HEK293T (cell line): ENCODE measurements around the gene OR5AK2.

ENCODE experiments used
- CTCF ChIA-PET: fragments of 350-600 bp; formaldehyde crosslinking; extraction: SDS; loops from one replicate; lab custom pipeline; 2021; ENCODE audit warnings: antibody characterized with exemption, inconsistent platforms; lab: Yijun Ruan, JAX
- POLR2A ChIA-PET: fragments of 350-600 bp; formaldehyde crosslinking; extraction: SDS; loops from one replicate; lab custom pipeline; 2020; ENCODE audit warnings: antibody characterized with exemption, inconsistent platforms; lab: Yijun Ruan, JAX
- DNase-seq: peaks from one replicate; pipeline ENCODE4 v3.0.0; 2012; ENCODE audit warnings: mixed read lengths; ENCODE audit errors: extremely low spot score
- ARNT ChIP-seq: fragments of 450-650 bp; IDR thresholded peaks from 2 replicates; pipeline ENCODE4 v1.6.1; 2017; ENCODE audit warnings: mild to moderate bottlenecking
- BHLHE40 ChIP-seq: fragments of 450-650 bp; IDR thresholded peaks from 2 replicates; pipeline ENCODE4 v1.6.1; 2016; ENCODE audit warnings: mild to moderate bottlenecking, moderate library complexity, borderline replicate concordance
- CTBP1 ChIP-seq: fragments of 450-650 bp; IDR thresholded peaks from 2 replicates; pipeline ENCODE4 v1.6.1; 2016; ENCODE audit warnings: borderline replicate concordance
- ELF4 ChIP-seq: fragments of 450-650 bp; IDR thresholded peaks from 2 replicates; pipeline ENCODE4 v1.6.1; 2017; ENCODE audit warnings: antibody characterized with exemption
- FOXA1 ChIP-seq: fragments of 450-650 bp; IDR thresholded peaks from 2 replicates; pipeline ENCODE4 v1.6.1; 2016; ENCODE audit warnings: mild to moderate bottlenecking
- FOXK2 ChIP-seq: fragments of 450-650 bp; IDR thresholded peaks from 2 replicates; pipeline ENCODE4 v1.6.1; 2016; ENCODE audit warnings: mild to moderate bottlenecking
- FOXM1 ChIP-seq: fragments of 450-650 bp; IDR thresholded peaks from 2 replicates; pipeline ENCODE4 v1.6.1; 2017; ENCODE audit warnings: mild to moderate bottlenecking, borderline replicate concordance
- HDGF ChIP-seq: fragments of 450-650 bp; IDR thresholded peaks from 2 replicates; pipeline ENCODE4 v1.6.1; 2017; ENCODE audit warnings: antibody characterized with exemption, borderline replicate concordance
- L3MBTL2 ChIP-seq: fragments of 450-650 bp; conservative IDR thresholded peaks from 2 replicates; pipeline ENCODE4 v1.6.1; 2016; ENCODE audit warnings: mild to moderate bottlenecking
- LEF1 ChIP-seq: fragments of 450-650 bp; IDR thresholded peaks from 2 replicates; pipeline ENCODE4 v1.6.1; 2017; ENCODE audit warnings: mild to moderate bottlenecking, borderline replicate concordance
- NFRKB ChIP-seq: fragments of 450-650 bp; IDR thresholded peaks from 2 replicates; pipeline ENCODE4 v1.6.1; 2016; ENCODE audit warnings: mild to moderate bottlenecking, moderate library complexity
- PKNOX1 ChIP-seq: fragments of 450-650 bp; IDR thresholded peaks from 2 replicates; pipeline ENCODE4 v1.6.1; 2016
- SP1 ChIP-seq: fragments of 450-650 bp; IDR thresholded peaks from 2 replicates; pipeline ENCODE4 v1.6.1; 2017
- SUZ12 ChIP-seq: fragments of 450-650 bp; IDR thresholded peaks from 2 replicates; pipeline ENCODE4 v1.6.1; 2016; ENCODE audit warnings: mild to moderate bottlenecking
- TARDBP ChIP-seq: fragments of 450-650 bp; IDR thresholded peaks from 2 replicates; pipeline ENCODE4 v1.6.1; 2016
- ZNF384 ChIP-seq: fragments of 450-650 bp; IDR thresholded peaks from 2 replicates; pipeline ENCODE4 v1.6.1; 2016

OR5AK2 gene

DNA sequence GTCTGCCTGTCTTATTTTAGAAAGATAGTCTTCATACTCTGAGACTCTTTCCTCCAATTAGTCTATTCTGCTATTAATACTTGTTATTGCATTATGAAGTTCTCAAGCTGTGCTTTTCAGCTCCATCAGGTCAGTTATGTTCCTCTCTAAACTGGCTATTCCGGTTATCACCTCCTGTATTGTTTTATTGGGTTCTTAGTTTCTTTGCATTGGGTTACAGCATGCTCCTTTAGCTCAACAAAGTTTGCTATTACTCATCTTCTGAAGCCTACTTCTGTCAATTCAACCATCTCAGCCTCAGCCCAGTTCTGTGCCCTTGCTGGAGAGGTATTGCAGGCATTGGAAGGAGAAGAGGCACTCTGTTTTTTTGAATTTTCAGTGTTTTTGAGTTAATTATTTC lies 21.0 kb upstream of the OR5AK2 start:
- ChIA-PET POLR2A (no interaction called here), CTCF (no interaction called here)
- DNase-seq, result no peak
- TF ChIP-seq NFRKB (no peak), FOXA1 (no peak), TARDBP (no peak), CTBP1 (no peak), FOXM1 (no peak), ARNT (no peak), SP1 (no peak), PKNOX1 (no peak), ZNF384 (no peak), ELF4 (no peak), SUZ12 (no peak), L3MBTL2 (no peak), BHLHE40 (no peak), FOXK2 (no peak), LEF1 (no peak), HDGF (no peak)

- TF ChIP-seq LEF1 (no peak), SUZ12 (no peak), ARNT (no peak), PKNOX1 (no peak), TARDBP (no peak), FOXK2 (no peak), CTBP1 (no peak), SP1 (no peak), L3MBTL2 (no peak), ZNF384 (no peak), FOXM1 (no peak), HDGF (no peak), ELF4 (no peak)
- ChIA-PET CTCF (no interaction called here), POLR2A (no interaction called here)
- DNase-seq, result no peak
These were observed 20.2 kb upstream of the OR5AK2 start for GRCh38 chr11:56968524-56968923.

DNA sequence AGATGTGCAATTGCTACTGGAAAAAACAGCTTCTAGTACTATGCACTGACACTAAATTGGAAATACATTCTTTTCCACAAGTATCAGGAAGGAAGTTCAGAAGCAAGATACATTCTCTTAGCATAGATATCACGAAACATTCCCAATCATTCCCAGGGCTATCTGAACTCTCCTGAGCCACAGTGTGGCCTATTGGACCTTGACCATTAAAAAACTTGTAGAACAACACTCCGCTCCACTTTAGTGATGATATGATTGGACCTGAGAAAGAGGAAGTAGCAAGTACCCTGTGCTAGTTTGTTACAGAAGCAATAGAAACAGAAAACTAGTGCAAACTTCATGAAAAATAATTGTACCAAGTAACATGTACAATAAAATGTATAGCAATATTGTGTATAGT lies 11.4 kb upstream of the OR5AK2 start:
- no peak for DNase-seq
- ChIA-PET POLR2A (no interaction called here), CTCF (interaction anchor here (0.7 kb wide), 1 partner anchor 1547 kb away, joined by 4 read pairs; no protein-coding TSS in a partner anchor)
- TF ChIP-seq TARDBP, result no peak
- TF ChIP-seq ZNF384, result no peak
- no peak for TF ChIP-seq SP1
- no peak for TF ChIP-seq FOXA1
- TF ChIP-seq LEF1, result no peak
- no peak for TF ChIP-seq HDGF
- TF ChIP-seq ELF4, result no peak
- no peak for TF ChIP-seq NFRKB
- no peak for TF ChIP-seq PKNOX1
- TF ChIP-seq BHLHE40, result no peak

- no peak for DNase-seq
- TF ChIP-seq SP1 (no peak), FOXA1 (no peak), ZNF384 (no peak)
- ChIA-PET CTCF (no interaction called here), POLR2A (no interaction called here)
These were observed 2.0 kb downstream of the OR5AK2 start for GRCh38 chr11:56990702-56991101.

DNA sequence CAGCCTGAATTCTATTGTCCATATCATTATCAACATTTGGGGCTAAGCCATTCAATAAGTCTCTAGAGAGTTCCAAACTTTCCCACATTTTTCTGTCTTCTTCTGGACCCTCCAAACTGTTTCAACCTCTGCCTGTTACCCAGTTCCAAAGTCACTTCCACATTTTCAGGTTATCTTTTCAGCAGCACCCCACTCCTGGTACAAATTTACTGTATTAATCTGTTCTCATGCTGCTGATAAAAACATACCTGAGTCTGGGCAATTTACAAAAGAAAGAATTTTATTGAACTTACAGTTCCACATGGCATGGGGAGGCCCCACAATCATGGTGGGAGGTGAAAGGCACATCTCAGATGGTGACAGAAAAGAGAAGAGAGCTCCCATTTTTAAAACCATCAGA lies 5.8 kb downstream of the OR5AK2 start:
- DNase-seq, result no peak
- ChIA-PET POLR2A (no interaction called here), CTCF (no interaction called here)
- no peak for TF ChIP-seq L3MBTL2
- TF ChIP-seq NFRKB, result no peak
- TF ChIP-seq FOXK2, result no peak

DNA sequence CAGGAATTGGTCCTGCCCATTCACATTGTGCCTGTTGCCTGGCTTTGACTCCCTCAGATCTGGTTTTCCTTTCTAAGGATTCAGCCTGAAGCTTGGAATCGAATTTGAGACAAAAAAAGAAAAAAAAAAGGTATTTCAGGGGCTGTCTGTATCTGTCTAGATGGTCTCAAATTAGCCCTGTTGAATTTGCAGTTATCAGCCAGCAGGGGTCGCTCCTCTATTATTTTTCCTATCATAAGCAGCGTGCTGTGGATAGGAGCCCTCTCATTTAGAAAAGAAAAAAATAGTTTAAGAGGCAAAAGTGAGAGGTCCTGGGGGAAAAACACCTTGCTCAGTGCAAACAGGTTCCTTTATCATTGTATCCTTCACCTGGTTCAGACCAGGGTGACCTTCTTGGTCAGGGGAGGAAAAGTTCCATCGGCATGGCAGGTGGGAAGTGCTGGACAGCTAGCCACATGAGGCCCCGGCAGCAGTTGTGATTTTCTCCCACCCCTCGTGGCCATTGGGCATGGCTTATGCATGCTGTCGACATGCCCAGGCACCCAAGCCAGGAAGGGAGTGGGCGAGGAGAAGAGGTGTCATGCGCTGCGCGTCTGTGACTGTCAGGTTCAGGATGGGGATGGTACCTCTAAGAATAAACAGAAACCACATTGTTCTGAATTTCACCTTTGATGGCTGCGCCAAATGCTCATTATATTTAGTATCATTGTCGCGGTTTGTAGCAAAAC lies 13.1 kb downstream of the OR5AK2 start:
- POLR2A ChIA-PET, result no interaction called here
- CTCF ChIA-PET, result no interaction called here

More for the DNA sequence above, 13.1 kb downstream of the OR5AK2 start:
- TF ChIP-seq FOXK2, result no peak
- no peak for TF ChIP-seq TARDBP
- TF ChIP-seq BHLHE40, result no peak
- no peak for TF ChIP-seq FOXM1
- no peak for TF ChIP-seq LEF1
- TF ChIP-seq ZNF384, result no peak
- TF ChIP-seq FOXA1, result no peak
- no peak for TF ChIP-seq PKNOX1
- no peak for TF ChIP-seq CTBP1
- no peak for TF ChIP-seq ARNT
- TF ChIP-seq SUZ12, result no peak
- TF ChIP-seq HDGF, result no peak
- no peak for TF ChIP-seq ELF4
- no peak for TF ChIP-seq L3MBTL2
- TF ChIP-seq SP1, result no peak
- no peak for TF ChIP-seq NFRKB
- DNase-seq, result no peak
